ENCODE results near the gene SMPD1. TPM values are rescaled to one million over a fixed set of nuclear protein-coding genes. Genes with fewer than 3 reads are reported as not detected.

Gene SMPD1
- total RNA-seq, 1 experiment from 2014 or later: 2.8 TPM

DNA sequence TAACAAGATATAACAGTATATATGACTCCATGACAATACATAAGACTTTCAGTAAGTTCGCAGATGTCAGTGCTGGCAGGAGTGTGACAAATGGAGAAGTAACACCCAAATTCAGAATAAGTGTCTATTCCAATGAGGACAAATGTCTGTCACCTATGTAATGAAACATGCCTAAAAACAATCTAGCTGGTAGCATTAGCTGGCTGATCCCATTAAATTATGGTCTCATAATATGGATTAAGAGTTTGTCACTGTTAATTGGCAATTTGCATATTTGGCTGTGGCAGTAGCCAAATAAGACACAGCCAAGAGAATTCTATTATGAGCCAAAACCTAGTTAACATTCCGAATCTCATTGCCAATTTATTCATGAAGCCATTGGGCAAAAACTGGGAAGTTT, 39.8 kb upstream of the SMPD1 start:
- Histone ChIP-seq H3K36me3 (ENCODE audit: control insufficient read depth in 1 of 2, insufficient read depth in 2 of 2, low read length in 2 of 2) (no peaks in the 10 kb centered on the region), H3K4me3 (replicated peaks in 1 of 2; ENCODE audit: low read depth in 1 of 2, low read length in 2 of 2) (no peak overlapping the region), H4K20me1 (ENCODE audit: insufficient read depth) (no peaks in the 10 kb centered on the region), H3K27ac (ENCODE audit: low read depth, low read length) (no peak overlapping the region), H3K4me1 (ENCODE audit: control insufficient read depth in 1 of 2, insufficient read depth in 2 of 2, low read length in 2 of 2) (peaks cover 0 to 5% of the 10 kb centered on the region in 2 experiments; a peak in 1 of 4 replicates), H3K79me2 (ENCODE audit: insufficient read depth, low read length) (no peaks in the 10 kb centered on the region), H3K9me2 (ENCODE audit: insufficient read depth) (0 out of 2 replicates have a peak, but pooled peaks cover 3% of the 10 kb centered on the region), H3K9ac (ENCODE audit: low read length) (no peak overlapping the region), H3K27me3 (ENCODE audit: insufficient read depth, low read length) (no peaks in the 10 kb centered on the region), H3K9me3 (ENCODE audit: control insufficient read depth in 1 of 2, insufficient read depth in 1 of 2, low read depth in 1 of 2, low read length in 2 of 2) (no peaks in the 10 kb centered on the region), H3K4me2 (ENCODE audit: low read length) (no peak overlapping the region), H2AFZ (ENCODE audit: low read depth, low read length, poor library complexity, severe bottlenecking) (no peak overlapping the region)
- CTCF ChIA-PET: interaction anchor here (2.2 to 5.1 kb wide), 3 partner anchors 12 to 99 kb away, joined by 7 to 67 read pairs (median 7); no protein-coding TSS in a partner anchor
- ATAC-seq (no peak), DNase-seq (ENCODE audit: low read depth, low spot score) (no peak)
- POLR2A ChIA-PET: no interaction called here
- TF ChIP-seq, protein P1, sequence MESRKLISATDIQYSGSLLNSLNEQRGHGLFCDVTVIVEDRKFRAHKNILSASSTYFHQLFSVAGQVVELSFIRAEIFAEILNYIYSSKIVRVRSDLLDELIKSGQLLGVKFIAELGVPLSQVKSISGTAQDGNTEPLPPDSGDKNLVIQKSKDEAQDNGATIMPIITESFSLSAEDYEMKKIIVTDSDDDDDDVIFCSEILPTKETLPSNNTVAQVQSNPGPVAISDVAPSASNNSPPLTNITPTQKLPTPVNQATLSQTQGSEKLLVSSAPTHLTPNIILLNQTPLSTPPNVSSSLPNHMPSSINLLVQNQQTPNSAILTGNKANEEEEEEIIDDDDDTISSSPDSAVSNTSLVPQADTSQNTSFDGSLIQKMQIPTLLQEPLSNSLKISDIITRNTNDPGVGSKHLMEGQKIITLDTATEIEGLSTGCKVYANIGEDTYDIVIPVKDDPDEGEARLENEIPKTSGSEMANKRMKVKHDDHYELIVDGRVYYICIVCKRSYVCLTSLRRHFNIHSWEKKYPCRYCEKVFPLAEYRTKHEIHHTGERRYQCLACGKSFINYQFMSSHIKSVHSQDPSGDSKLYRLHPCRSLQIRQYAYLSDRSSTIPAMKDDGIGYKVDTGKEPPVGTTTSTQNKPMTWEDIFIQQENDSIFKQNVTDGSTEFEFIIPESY (IDR thresholded peaks at IDR 0.05; ENCODE audit: extremely low read depth, insufficient replicate concordance, low read length): no peak
- TF ChIP-seq RAD21 (IDR thresholded peaks at IDR 0.05; ENCODE audit: low read depth) (no peak), POLR2A (IDR thresholded peaks at IDR 0.05; ENCODE audit: borderline replicate concordance, extremely low read depth, insufficient read depth, insufficient read length) (no peak), SIN3A (IDR thresholded peaks at IDR 0.05; ENCODE audit: low read depth) (no peak), EZH2phosphoT487 (IDR thresholded peaks at IDR 0.05; ENCODE audit: borderline replicate concordance) (no peak), CEBPB (IDR thresholded peaks at IDR 0.05; ENCODE audit: low read depth) (no peak), EZH2 (IDR thresholded peaks at IDR 0.05) (no peak), CBX3 (IDR thresholded peaks at IDR 0.05; ENCODE audit: low read depth) (no peak), FOSL1 (IDR thresholded peaks at IDR 0.05; ENCODE audit: low read depth) (no peak), JUND (IDR thresholded peaks at IDR 0.05) (no peak), POLR2AphosphoS5 (IDR thresholded peaks at IDR 0.05; ENCODE audit: low read depth, low read length) (no peak), YY1 (IDR thresholded peaks at IDR 0.05; ENCODE audit: extremely low read depth, insufficient replicate concordance, low read depth, low read length) (no peak), TCF7L2 (IDR thresholded peaks at IDR 0.05; ENCODE audit: borderline replicate concordance, extremely low read depth, insufficient read depth, insufficient read length) (no peak), EGR1 (IDR thresholded peaks at IDR 0.05; ENCODE audit: low read depth) (no peak), ELF1 (IDR thresholded peaks at IDR 0.05; ENCODE audit: borderline replicate concordance, low read depth) (no peak)
- TF ChIP-seq, protein P2, sequence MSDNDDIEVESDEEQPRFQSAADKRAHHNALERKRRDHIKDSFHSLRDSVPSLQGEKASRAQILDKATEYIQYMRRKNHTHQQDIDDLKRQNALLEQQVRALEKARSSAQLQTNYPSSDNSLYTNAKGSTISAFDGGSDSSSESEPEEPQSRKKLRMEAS (IDR thresholded peaks at IDR 0.05): no peak
- TF ChIP-seq, protein P3, sequence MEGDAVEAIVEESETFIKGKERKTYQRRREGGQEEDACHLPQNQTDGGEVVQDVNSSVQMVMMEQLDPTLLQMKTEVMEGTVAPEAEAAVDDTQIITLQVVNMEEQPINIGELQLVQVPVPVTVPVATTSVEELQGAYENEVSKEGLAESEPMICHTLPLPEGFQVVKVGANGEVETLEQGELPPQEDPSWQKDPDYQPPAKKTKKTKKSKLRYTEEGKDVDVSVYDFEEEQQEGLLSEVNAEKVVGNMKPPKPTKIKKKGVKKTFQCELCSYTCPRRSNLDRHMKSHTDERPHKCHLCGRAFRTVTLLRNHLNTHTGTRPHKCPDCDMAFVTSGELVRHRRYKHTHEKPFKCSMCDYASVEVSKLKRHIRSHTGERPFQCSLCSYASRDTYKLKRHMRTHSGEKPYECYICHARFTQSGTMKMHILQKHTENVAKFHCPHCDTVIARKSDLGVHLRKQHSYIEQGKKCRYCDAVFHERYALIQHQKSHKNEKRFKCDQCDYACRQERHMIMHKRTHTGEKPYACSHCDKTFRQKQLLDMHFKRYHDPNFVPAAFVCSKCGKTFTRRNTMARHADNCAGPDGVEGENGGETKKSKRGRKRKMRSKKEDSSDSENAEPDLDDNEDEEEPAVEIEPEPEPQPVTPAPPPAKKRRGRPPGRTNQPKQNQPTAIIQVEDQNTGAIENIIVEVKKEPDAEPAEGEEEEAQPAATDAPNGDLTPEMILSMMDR (IDR thresholded peaks at IDR 0.05 in 2 of 3, conservative IDR thresholded peaks at IDR 0.05 in 1 of 3; ENCODE audit: borderline replicate concordance in 1 of 3, insufficient read depth in 1 of 3, low read depth in 2 of 3, low read length in 2 of 3): no peak
- TF ChIP-seq, protein P4, sequence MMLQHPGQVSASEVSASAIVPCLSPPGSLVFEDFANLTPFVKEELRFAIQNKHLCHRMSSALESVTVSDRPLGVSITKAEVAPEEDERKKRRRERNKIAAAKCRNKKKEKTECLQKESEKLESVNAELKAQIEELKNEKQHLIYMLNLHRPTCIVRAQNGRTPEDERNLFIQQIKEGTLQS (IDR thresholded peaks at IDR 0.05): no peak
- intact Hi-C loops (cut with micrococcal nuclease): loop anchor here (10.0 kb wide), 1 partner anchor 536 kb away; no protein-coding TSS in a partner anchor
- RAD21 ChIA-PET (ENCODE audit: low non-redundant PET in 1 of 2, low total read pairs in 2 of 2, uncharacterized antibody in 2 of 2, unreplicated experiment in 2 of 2): no interaction called here
- no TSS peak for BruUV-seq (replicated peaks)

Data from HCT116 (cell line).